HG03196 (cell line): ENCODE results near the gene ERBB4.
A peak's percentile ranks its signal among the peaks of the same experiment; 100 is the strongest.
"Not testable (repeated sequence)": the region's sequence is repeated elsewhere in the genome, so short reads cannot be mapped to it uniquely, and the experiment has no call there.

Experiments
- ATAC-seq: cut with Tn5 transposase; IDR thresholded peaks from one replicate; pipeline ENCODE4 v1.9.1; 2021; ENCODE audit not compliant: unreplicated experiment

ERBB4 gene

DNA sequence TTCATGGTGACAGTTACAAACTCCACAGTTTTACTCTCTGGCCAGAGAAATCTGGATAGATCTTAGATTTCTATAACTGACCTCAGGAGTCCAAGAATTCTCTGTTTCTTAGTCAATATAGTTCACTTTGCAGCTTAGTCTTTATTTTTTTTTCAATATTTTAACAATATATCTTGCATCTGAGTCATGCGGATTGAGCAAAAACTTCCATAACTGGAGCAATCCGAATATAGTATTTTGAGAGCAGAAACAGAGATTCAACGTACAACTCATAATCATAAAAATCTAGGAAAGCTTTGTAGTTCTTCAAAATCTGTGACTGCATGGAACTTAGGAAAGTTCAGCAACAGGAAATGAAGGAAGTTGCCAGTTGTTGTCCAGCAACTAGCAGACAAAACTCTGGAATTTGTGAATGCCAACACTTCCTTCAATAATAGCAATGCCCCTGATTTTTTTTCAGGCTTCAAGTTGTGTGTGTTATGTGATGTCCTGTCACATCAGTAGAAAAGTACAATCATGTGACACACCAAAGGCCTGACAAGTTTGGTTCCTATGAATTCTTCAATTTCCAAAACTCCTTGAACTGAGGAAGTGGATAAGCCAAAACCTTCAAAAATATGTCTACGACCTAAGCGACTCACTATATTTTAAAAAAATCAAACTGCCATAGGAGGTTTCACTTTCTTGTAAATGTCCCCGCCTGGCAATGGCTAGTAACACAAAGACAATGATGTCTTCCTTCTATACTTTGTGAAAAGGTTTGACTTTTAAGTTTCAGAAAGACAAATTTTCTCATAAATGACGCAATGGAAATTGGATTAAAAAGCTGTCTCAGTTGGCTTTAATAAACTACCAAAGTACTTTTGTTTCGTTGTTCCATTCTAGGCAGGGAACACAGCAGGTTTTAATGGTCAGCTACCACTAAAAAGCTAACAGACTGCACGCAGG lies 510.6 kb downstream of the ERBB4 start:
- ATAC-seq, result no peak

DNA sequence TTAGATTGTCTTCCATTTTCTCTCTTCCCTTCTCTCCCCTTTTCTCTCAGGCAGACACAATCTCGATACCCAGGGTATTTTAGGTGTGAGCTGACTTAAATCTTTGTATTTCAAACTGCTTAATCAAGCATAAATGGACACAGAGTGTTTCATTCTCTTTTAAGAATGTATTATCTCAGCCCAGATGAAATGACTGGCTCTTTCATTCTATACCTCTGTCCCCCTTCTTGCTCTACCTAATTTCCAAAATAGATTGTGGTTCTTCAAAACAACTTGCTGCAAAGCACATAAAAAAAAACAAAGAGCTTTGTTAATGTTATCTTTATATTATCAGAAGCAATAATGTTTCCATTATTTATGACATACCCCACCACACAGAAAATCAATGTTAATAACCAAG lies 514.6 kb downstream of the ERBB4 start:
- no peak for ATAC-seq

DNA sequence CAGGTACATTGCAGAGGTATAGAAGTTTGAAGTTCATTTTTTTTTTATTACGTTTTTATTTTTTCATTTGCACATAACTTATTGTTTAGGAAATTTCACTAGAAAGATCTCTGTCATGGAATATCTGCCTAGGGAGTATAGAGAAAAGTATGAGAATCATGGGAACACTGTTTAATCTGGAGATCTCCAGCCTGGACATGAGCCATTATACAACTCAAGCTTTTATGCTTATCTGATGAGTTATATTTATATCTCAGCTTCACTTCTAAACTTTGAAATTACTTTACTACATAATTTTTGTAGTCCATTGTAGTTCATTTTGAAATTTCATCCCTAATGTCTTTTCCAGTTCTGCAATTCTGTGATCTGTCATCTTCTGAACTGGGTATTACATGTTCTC lies 515.6 kb downstream of the ERBB4 start:
- no peak for ATAC-seq

DNA sequence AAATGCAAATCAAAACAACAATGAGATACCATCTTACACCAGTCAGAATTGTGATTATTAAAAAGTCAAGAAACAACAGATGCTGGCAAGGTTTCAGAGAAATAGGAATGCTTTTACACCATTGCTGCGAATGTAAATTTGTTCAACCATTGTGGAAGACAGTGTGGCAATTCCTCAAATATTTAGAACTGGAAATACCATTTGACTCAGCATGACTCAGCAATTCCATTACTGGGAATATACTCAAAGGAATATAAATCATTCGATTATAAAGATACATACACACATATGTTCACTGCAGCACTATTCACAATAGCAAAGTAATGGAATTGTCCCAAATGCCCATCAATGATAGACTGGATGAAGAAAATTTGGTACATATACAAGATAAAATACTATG lies 516.7 kb downstream of the ERBB4 start:
- ATAC-seq, result no peak

DNA sequence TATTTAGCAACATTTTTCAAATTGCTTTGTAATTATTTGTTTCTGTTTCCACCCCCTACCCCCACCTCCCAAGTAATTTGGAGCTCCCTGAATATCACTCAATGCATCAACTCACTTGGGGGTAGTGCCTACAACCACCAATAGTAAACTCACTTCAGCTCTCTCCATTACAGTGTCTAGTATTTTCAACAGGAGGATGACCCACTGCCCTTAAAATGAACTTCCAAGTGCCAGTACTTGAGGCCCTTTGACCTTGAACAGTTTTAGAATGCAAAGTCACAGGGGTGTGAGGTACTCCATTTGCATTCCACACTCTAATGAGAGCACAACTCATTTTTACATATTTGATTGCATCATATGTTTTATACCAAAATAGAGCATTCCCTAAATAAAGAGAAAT lies 523.0 kb downstream of the ERBB4 start:
- no peak for ATAC-seq

DNA sequence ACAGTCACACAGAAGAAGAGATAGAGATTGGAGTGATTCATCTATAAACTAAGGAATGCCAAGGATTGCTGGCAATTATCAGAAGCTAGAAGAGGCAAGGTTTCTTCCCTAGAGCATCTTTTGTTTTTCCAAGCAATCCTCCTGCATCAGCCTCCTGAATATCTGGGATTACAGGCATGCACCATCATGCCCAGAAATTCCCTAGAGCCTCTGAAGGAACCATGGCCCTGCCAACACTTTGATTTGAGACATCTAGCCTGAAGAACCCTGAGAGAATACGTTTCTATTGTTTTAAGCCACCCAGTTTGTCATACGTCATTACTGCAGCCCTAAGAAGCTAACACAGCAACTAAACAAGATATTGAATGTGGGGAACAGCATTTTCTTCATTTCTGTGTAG lies 525.0 kb downstream of the ERBB4 start:
- ATAC-seq, result no peak

DNA sequence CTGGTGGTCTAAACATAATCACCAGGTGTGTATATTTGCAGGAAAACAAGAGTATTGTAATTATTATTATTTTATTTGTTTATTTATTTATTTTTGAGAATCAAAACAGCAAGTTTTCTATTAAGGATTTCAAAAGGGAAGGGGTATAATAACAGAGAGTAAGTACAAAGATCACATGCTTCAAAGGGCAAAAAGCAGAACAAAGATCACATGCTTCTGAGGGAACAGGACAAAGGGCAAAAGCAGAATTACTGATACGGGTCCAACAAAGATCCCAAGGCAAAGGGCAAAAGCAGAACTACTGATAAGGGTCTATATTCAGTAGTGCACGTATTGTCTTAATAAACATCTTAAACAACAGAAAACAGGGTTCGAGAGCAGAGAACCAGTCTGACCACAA lies 528.3 kb downstream of the ERBB4 start:
- not testable (repeated sequence) for ATAC-seq

DNA sequence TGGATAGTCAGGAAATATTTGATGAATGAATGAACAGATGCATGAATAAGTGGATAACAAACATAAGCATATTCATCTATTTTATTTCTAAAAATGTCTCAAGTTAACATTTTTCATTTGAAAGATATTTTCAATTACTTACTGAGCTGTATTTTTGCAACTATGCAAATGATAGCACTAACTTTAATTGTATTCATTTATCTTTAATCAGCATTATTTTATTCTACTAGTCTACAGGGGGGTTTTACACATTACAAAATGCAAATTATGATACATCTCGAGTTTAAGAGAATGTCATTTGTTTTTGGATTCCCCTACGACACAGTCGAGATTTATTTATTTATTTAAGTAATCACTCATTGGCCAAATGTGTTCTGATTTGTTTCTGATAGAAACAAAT lies 530.6 kb downstream of the ERBB4 start:
- ATAC-seq, result no peak

DNA sequence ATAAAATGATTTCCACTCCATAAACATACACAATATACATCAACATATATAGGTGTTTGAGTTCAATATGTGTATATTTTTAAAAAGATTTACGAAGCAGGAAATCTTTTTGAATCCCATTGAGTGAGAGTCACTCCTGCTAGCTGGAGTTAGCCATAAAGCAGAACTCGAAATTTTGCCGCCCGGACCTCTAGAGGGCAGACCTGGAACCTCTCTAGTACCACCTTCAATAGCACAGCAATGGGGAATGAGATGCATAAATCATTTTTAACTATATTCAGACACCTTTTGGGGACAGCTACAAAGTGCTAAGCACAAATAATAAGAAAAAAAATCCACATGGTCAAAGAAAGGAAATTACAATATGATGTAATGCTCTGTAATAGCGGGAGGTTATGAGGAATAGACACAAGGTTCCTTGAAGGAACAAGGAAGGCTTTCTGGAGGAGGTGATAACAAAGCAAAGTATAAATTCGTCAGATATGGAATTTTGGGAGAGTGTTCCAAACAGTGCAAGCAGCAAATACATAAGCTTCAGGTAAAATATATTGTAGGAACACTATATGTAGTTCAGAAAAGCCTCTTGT lies 533.4 kb downstream of the ERBB4 start:
- ATAC-seq, result no peak

DNA sequence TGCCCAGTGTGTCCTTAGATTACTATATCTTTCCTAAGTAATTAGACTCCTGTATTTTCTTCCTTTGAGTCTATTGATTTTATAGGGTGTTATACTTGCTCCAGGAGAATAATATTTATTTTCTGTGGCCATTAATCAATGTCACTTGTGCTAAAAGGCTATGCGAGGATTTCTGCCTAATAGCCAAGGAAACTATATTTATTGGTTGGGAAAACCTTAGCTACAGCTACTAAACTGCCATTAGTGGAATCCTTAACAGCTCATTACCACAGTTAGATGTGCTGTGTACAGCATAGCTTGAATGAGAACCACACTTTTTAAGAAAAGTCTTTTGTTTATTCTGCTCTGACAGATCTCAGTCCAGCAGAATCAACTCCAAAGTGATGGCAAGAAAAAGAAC lies 537.3 kb downstream of the ERBB4 start:
- ATAC-seq, result no peak

DNA sequence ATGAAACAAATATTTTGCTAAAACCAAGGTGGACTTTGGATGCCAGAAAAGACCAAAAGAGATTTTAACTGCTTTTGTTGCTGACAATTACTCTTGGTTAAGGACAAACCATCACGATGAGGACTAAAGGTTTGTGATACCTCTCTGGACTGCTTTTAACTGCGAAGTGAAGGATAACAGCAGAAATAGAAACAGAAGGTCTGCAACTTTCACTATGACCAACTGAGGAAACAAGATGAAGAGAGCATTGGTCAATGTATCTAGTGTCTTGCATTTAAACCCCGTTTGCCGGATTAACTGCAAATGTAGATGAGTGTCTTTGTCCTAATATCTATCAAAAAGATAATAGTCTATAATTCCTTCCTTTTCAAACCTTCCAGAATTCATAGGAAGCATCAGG lies 541.7 kb downstream of the ERBB4 start:
- ATAC-seq, result no peak

DNA sequence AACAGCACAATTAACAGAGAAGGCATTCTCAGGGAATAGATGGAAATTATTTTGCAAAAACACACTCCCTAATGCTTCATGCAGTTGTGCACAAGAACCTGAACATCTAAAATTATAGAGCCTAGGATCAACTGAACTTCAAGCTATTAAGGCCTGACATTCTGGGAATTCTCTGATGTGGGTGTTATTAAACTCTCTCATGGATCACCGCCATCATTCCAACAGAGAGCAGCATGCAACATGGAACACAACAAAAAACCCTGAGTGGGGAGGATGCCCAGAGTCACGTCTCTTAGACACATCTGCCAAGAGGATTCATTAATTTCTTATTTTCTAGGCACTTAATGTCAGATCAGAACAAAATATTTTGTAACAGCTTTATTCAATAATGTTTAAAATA lies 543.8 kb downstream of the ERBB4 start:
- ATAC-seq, result no peak

DNA sequence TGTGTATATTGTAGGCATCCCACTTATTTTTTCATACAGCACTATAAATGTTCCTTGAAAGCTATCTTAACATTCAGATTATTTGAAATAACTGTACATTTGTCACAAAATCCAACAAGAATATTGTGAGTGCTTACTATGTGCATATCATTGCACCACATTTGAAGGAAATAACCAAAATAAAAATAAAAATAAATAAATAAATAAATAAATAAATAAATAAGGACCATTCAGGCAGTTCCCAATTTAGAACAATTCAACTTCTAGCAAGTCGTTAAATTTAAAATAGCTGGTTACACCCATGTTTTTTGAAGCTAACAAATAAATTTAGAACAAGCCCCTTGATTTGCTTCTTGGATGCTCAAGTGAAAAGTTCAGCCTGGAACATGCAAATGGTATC lies 548.3 kb downstream of the ERBB4 start:
- ATAC-seq, result no peak

DNA sequence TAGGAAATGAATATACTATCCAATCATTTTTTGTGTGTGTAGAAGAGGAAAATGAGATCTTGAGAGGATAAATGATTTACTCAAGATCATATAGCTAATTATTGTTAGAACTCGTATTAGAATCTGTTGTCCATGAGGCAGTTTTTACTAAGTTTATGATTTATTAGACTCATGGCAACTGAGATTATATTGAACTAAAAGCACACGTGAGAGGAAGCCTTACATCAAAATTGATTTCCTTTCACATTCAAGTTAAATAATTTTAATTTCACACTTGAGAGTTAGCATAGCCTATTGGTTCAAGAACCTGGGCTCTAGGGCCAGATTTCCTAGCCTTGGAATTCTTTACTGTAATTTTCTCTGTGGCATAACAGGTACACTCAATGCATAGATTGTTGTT lies 552.3 kb downstream of the ERBB4 start:
- ATAC-seq, result no peak

DNA sequence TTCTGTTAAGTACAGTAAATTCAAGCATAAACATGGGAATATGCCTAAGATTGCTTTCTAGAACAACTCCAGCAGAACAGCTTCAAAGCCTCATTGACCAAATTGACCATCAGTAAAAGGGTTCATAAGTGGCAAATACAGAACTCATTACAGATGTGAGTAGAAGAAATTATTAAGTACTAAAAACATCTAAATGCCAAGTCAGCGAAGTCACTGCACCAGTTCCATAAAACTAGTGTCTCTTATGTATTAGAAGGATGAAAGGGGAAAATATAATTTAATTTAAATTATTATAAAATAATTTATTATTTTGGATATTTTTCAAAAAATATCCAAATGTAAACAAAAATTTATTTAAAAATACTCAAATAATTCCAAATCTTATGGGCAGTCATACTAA lies 553.2 kb downstream of the ERBB4 start:
- ATAC-seq, result no peak

DNA sequence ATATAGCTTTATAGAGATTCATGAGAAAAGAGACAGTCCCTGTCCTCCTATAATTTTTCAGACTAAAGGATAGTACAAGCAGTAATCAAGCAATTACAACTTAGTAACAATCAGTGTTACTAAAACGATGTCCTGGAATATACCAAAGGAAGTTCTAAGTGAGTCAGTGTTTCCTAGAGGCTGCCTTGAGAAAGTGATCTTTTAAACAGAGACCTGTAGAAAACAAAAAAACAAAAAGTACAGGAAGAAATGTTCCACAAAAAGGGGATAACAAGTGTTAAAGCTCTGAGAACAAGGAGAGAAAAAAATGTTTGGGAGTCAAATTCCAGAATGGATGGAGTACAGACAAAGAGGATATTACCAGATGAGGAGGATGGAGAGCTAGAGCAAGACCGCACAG lies 556.4 kb downstream of the ERBB4 start:
- no peak for ATAC-seq

DNA sequence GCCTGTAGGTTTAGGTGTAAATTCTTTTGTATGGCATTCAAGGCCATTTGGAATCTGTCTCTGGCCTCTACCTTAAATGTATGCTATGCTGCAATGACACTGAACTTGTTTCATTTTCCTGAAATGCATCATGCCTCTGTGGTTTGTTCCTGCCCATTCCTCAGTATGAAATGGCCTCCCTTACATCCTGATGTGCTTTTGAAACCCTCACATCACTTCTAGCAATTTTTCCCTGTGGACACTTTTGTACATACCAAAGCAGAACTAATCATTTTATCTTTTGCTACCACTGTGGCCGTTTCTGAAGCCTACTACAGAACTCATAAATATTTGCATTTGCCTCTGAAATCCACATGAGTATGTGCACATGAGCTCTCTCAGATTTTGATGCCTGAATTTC lies 557.2 kb downstream of the ERBB4 start:
- ATAC-seq, result no peak

DNA sequence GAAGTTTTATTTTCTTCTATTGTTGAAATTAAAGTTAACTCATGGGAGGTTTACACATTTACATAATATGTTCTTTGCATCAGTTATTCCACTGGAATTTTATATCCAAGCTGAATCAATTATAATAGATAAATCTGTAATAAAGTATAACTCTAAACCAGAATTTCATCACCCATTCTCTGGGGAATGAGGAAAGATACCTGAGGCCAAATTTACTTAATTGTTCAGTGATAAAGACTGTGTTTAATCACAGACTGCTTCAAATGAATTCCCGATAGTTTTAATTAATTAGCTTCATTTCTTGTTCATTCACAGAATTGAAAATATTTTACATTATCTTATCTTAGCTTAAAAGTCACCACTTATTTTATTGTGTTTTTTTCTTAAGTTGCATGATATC lies 562.5 kb downstream of the ERBB4 start:
- no peak for ATAC-seq

DNA sequence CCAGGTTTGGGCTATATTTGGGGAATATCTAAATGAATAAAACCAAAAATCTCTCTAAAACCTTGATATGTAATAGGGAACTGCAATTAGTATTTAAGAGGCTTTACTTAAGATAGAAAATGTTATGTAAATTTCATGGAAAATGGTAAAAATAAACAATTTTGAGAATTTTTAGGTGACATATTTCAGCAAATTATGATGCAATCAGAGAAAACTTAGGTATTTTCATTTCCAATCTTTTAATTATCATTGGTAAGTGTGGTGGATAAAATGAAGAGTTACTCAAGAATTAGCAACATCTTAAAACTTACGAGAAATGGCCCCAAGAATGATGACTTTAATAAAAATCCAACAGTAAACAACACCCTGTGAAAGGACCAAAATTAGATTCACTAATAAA lies 571.4 kb downstream of the ERBB4 start:
- no peak for ATAC-seq

DNA sequence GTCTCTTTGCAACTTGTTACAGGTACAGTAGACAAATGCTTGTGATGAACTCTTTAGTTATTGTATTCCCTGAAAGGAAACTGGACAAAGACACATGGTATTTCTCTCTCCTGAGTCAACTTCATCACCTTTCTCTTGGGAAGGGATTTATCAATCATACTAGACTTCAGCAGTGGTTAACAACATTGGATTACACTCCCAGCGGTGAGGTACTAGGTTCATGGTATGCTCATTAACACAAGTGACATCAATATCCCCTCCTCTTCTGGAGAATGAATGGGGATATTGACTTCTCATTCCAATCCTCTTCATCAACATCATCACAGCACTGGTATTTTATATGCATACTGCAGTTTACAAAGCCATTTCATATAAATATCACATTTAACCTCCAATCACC lies 574.6 kb downstream of the ERBB4 start:
- no peak for ATAC-seq

DNA sequence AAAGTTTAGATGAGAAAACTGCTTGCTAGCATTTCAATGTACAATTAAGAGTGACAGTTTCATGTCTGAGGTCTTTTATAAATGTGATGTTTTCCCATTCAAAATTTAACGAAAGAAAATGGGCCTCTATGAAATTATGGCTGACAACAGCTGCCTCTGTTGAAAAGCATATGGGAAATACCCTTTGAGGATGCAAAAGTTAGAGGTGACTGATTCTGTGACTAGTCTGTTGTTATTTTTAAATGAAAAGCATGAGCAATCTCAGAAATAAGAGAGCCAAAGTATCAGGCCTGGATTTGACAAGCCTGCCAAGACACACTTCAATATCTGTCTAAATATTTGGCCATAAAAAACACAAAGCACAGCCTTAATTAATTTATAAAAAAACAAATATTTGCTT lies 580.8 kb downstream of the ERBB4 start:
- ATAC-seq, result peak; percentile 80

DNA sequence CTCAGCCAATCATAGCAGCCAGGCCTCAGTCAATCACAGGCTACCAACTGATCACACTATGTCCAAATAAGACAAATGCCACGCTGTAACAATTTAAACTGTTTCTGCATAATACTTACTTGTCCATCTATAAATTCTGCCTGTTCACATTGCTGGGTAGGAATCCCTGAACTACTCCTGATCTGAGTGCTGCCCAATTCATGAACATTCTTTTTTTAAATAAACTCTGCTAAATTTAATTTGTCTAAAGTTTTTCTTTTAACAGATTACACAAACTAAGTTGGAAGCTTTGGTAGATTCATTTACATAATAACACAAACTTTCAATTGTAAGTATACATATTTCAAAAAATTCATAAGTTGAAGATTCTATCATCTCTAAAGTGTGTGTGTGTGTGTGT lies 583.0 kb downstream of the ERBB4 start:
- ATAC-seq, result no peak

DNA sequence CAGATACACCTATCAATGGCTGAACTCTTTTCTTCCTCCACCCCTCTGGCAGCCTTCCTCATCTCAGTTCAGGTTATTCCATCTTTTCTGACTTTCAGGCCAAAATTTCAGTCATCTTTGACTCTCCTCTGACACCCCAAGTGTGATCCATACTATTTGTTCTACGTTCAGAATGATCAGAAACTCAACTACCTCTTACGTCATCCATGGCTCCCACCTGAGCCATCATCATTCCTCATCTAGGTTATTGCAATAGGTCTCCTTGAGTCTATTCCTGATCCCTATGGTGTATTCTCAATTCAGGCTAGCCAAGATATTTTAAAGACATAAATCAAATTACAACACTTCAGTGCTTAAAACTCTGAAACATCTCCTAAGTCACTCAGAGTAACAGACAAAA lies 589.7 kb downstream of the ERBB4 start:
- no peak for ATAC-seq
